Cardiac muscle cell (in vitro differentiated cells and primary cell): ENCODE results near the gene PCDHA4. TPM values are rescaled to one million over a fixed set of nuclear protein-coding genes. Genes with fewer than 3 reads are reported as not detected.
"Not testable (repeated sequence)": the region's sequence is repeated elsewhere in the genome, so short reads cannot be mapped to it uniquely, and the experiment has no call there.

ENCODE experiments used
- DNase-seq, 2 donors: peaks; one replicate each; pipeline versions ENCODE4 v3.0.0 to v3.0.0-alpha.2; 2010 to 2017; ENCODE audit warnings: low read depth in 1 of 2, low spot score in 1 of 2
- H3K27ac ChIP-seq: fragments of 200-600 bp; sonication (generic); 2 replicates; pipeline ENCODE4 v1.5.1; 2016
- H3K27me3 ChIP-seq: fragments of 200-600 bp; sonication (generic); 2 replicates; pipeline ENCODE4 v1.6.0; 2016; ENCODE audit warnings: control low read depth
- H3K36me3 ChIP-seq: fragments of 200-600 bp; sonication (generic); 2 replicates; pipeline ENCODE4 v1.5.1; 2016; ENCODE audit warnings: control low read depth
- H3K4me1 ChIP-seq: fragments of 200-600 bp; sonication (generic); 2 replicates; pipeline ENCODE4 v1.8.1; 2017; ENCODE audit warnings: low read depth, mild to moderate bottlenecking, mixed run types
- H3K4me3 ChIP-seq: fragments of 200-600 bp; sonication (generic); 2 replicates; pipeline ENCODE4 v1.5.1; 2016; ENCODE audit warnings: mild to moderate bottlenecking
- H3K9me3 ChIP-seq: fragments of 200-600 bp; sonication (generic); 2 replicates; pipeline ENCODE4 v1.5.1; 2017; ENCODE audit warnings: low read depth, mild to moderate bottlenecking, control low read depth
- polyA plus RNA-seq: library from polyadenylated mRNA; unstranded; fragments of >200 nt; fragmentation: Nextera tagmentation; extraction: Ambion mirVana; gene quantifications from 2 replicates; pipeline ENCODE4 v1.2.1, GENCODE V29; 2016
- total RNA-seq: library from RNA; depleted of rRNA; stranded (reverse); fragments of >200 nt; gene quantifications from 2 replicates; pipeline ENCODE4 v1.2.3, GENCODE V29; 2016
- TF ChIP-seq, protein P1 (sequence below): IDR thresholded peaks from 2 replicates; pipeline ENCODE4 v1.5.1; 2012; ENCODE audit warnings: low read depth, mild to moderate bottlenecking, low read length

PCDHA4 gene
- total and polyA plus RNA-seq, 2 experiments from 2014 or later, result 6.1 to 14.2 TPM

DNA sequence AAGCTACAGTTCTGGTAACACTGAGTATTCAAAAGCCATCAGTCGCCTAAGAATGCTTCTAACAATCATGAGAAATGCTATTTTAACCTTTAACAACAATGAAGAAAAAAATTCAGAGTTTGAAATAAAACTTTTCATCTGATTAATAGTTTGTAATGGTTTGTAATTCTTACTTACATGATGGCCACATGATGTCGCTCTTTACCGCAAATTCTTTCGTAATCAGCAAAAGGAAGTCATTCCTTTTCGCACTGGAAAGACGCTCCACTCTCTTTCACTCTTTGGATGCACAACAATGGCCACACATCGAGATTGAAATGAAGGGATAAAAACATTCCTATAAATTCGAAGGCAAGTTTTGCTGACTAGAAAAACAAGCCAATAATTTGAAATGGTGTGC, 27.1 kb downstream of the PCDHA4 start, which contains the start of gene PCDHA7:
TSS of gene PCDHA7 (plus strand) at position 277 of the 400 bp plus-strand sequence. CDS start at position 392, 115 bp downstream.
- Histone ChIP-seq H3K27ac (no peak within 1 kb of the TSS), H3K4me3 (no peak within 1 kb of the TSS)

DNA sequence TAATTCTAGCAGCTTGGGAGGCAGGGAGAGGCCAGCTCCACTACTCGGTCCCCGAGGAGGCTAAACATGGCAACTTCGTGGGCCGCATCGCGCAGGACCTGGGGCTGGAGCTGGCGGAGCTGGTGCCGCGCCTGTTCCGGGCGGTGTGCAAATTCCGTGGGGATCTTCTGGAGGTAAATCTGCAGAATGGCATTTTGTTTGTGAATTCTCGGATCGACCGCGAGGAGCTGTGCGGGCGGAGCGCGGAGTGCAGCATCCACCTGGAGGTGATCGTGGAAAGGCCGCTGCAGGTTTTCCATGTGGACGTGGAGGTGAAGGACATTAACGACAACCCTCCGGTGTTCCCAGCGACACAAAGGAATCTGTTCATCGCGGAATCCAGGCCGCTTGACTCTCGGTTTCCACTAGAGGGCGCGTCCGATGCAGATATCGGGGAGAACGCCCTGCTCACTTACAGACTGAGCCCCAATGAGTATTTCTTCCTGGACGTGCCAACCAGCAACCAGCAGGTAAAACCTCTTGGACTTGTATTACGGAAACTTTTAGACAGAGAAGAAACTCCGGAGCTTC, 27.7 kb downstream of the PCDHA4 start:
- H3K4me1 ChIP-seq, H3K36me3 ChIP-seq, H3K27me3 ChIP-seq, H3K9me3 ChIP-seq, DNase-seq, H3K4me3 ChIP-seq, H3K27ac ChIP-seq: not testable (repeated sequence)

More for the DNA sequence above, 27.1 kb downstream of the PCDHA4 start, which contains the start of gene PCDHA7:
- Histone ChIP-seq H3K4me1 (no peaks in the 10 kb centered on the region), H3K27me3 (no peaks in the 10 kb centered on the region), H3K9me3 (no peaks in the 10 kb centered on the region), H3K36me3 (no peaks in the 10 kb centered on the region)
- TF ChIP-seq, protein P1, sequence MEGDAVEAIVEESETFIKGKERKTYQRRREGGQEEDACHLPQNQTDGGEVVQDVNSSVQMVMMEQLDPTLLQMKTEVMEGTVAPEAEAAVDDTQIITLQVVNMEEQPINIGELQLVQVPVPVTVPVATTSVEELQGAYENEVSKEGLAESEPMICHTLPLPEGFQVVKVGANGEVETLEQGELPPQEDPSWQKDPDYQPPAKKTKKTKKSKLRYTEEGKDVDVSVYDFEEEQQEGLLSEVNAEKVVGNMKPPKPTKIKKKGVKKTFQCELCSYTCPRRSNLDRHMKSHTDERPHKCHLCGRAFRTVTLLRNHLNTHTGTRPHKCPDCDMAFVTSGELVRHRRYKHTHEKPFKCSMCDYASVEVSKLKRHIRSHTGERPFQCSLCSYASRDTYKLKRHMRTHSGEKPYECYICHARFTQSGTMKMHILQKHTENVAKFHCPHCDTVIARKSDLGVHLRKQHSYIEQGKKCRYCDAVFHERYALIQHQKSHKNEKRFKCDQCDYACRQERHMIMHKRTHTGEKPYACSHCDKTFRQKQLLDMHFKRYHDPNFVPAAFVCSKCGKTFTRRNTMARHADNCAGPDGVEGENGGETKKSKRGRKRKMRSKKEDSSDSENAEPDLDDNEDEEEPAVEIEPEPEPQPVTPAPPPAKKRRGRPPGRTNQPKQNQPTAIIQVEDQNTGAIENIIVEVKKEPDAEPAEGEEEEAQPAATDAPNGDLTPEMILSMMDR, result no peak
- peak in 1 of 2 donors; percentile 34 for DNase-seq

DNA sequence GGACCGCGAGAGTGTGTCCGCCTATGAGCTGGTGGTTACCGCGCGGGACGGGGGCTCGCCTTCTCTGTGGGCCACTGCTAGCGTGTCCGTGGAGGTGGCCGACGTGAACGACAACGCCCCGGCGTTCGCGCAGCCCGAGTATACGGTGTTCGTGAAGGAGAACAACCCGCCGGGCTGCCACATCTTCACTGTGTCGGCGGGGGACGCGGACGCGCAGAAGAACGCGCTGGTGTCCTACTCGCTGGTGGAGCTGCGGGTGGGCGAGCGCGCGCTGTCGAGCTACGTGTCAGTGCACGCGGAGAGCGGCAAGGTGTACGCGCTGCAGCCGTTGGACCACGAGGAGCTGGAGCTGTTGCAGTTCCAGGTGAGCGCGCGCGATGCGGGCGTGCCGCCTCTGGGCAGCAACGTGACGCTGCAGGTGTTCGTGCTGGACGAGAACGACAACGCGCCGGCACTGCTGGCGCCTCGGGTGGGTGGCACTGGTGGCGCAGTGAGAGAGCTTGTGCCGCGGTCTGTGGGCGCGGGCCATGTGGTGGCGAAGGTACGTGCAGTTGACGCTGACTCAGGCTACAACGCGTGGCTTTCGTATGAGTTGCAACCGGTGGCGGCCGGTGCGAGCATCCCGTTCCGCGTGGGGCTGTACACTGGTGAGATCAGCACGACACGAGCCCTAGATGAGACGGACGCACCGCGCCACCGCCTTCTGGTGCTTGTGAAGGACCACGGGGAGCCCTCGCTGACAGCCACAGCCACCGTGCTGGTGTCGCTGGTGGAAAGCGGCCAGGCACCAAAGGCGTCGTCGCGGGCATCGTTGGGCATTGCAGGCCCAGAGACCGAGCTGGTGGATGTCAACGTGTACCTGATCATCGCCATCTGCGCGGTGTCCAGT, 29.0 kb downstream of the PCDHA4 start:
- Histone ChIP-seq H3K27ac (no peak overlapping the region), H3K4me1 (no peaks in the 10 kb centered on the region), H3K9me3 (no peaks in the 10 kb centered on the region), H3K4me3 (no peak overlapping the region), H3K36me3 (no peaks in the 10 kb centered on the region), H3K27me3 (no peaks in the 10 kb centered on the region)
- TF ChIP-seq, protein P1, result no peak
- DNase-seq, result no peak

DNA sequence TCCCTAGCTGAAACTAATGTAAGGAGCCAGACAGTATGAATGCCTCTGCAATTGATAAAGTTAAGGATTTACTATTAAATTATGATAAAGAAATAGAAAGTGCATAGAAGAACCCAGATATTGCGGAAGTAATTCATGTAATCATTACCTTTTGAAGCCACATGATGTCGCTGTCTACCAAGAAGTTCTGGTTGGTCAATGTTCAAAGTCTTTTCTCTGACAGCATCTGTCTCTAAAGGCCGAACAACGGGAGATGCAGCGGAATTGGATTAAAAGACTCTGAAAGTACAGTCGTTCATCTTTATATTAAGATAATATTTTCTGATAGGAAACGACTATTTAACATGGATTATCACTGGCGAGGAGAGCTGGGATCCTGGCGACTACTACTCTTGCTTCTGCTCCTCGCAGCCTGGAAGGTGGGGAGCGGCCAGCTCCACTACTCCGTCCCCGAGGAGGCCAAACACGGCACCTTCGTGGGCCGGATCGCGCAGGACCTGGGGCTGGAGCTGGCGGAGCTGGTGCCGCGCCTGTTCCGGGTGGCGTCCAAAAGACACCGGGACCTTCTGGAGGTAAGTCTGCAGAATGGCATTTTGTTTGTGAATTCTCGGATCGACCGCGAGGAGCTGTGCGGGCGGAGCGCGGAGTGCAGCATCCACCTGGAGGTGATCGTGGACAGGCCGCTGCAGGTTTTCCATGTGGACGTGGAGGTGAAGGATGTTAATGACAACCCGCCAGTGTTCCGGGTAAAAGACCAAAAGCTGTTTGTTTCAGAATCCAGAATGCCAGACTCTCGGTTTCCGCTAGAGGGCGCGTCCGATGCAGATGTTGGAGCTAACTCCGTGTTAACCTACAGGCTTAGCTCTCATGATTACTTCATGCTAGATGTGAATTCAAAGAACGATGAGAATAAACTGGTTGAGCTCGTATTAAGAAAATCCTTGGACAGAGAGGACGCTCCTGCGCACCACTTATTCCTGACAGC, 34.4 kb downstream of the PCDHA4 start, which contains the start of gene PCDHA8:
TSS of gene PCDHA8 (plus strand) at position 210 of the 985 bp plus-strand sequence. CDS start at position 345, 135 bp downstream.
- H3K4me1 ChIP-seq, result no peaks in the 10 kb centered on the region
- H3K36me3 ChIP-seq, result no peaks in the 10 kb centered on the region
- no peak within 1 kb of the TSS for H3K4me3 ChIP-seq
- TF ChIP-seq, protein P1, result no peak
- no peak for DNase-seq
- H3K9me3 ChIP-seq, result no peaks in the 10 kb centered on the region
- no peak within 1 kb of the TSS for H3K27ac ChIP-seq
- no peaks in the 10 kb centered on the region for H3K27me3 ChIP-seq

DNA sequence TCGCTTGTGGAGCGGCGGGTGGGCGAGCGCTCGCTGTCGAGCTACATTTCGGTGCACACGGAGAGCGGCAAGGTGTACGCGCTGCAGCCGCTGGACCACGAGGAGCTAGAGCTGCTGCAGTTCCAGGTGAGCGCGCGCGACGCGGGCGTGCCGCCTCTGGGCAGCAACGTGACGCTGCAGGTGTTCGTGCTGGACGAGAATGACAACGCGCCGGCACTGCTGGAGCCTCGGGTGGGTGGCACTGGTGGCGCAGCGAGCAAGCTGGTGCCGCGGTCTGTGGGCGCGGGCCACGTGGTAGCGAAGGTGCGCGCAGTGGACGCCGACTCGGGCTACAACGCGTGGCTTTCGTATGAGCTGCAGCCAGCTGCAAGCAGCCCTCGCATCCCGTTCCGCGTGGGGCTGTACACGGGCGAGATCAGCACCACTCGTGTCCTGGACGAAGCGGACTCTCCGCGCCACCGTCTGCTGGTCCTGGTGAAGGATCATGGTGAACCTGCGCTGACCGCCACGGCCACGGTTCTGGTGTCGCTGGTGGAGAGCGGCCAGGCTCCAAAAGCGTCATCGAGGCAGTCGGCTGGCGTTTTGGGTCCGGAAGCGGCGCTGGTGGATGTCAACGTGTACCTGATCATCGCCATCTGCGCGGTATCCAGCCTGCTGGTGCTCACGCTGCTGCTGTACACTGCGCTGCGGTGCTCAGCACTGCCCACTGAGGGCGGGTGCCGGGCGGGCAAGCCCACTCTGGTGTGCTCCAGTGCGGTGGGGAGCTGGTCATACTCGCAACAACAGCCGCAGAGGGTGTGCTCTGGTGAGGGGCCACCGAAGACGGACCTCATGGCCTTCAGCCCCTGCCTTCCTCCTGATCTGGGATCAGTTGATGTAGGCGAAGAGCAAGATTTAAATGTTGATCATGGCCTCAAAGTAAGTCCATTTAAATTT, 36.2 kb downstream of the PCDHA4 start:
- no peaks in the 10 kb centered on the region for H3K27me3 ChIP-seq

DNA sequence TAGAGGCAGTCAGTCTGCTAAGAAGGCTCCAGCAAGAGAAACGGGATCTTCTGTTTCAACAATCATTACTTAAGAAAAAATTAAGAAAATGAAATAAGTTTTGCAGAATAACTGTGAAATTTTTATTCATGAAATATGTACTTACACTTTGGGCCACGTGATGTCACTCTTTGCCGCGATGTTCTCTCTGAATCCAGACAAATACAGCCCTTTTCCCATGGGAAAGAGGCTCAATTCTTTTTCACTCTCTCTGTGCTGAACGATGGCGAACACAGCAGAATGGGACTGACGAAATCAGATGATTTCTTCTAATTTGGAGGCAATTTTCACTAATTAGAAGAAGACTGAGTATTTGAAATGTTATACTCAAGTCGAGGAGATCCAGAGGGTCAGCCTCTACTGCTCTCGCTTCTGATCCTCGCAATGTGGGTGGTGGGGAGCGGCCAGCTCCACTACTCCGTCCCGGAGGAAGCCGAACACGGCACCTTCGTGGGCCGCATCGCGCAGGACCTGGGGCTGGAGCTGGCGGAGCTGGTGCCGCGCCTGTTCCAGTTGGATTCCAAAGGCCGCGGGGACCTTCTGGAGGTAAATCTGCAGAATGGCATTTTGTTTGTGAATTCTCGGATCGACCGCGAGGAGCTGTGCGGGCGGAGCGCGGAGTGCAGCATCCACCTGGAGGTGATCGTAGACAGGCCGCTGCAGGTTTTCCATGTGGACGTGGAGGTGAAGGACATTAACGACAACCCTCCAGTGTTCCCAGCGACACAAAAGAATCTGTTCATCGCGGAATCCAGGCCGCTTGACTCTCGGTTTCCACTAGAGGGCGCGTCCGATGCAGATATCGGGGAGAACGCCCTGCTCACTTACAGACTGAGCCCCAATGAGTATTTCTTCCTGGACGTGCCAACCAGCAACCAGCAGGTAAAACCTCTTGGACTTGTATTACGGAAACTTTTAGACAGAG, 41.6 kb downstream of the PCDHA4 start, which contains the start of gene PCDHA9:
TSS of gene PCDHA9 (plus strand) at position 244 of the 964 bp plus-strand sequence. CDS start at position 358, 114 bp downstream.
- H3K27ac ChIP-seq, H3K36me3 ChIP-seq, H3K4me1 ChIP-seq, DNase-seq, H3K27me3 ChIP-seq, H3K9me3 ChIP-seq: not testable (repeated sequence)
- H3K4me3 ChIP-seq, result peak within 1 kb of the TSS; percentile 11

More for the DNA sequence above, 36.2 kb downstream of the PCDHA4 start:
- no peak for DNase-seq
- H3K4me1 ChIP-seq, result no peaks in the 10 kb centered on the region
- TF ChIP-seq, protein P1, result no peak
- no peak overlapping the region for H3K27ac ChIP-seq
- H3K9me3 ChIP-seq, result no peaks in the 10 kb centered on the region
- no peaks in the 10 kb centered on the region for H3K36me3 ChIP-seq
- H3K4me3 ChIP-seq, result no peak overlapping the region
